ENCODE data around the gene DCT.

The DCT gene

GRCh38 chr13:94387047-94387446 is 92.4 kb downstream of the DCT start:
- no peak for DNase-seq (ENCODE audit: extremely low read depth, insufficient read length)
- no peak for TF ChIP-seq CTCF (IDR thresholded peaks at IDR 0.05; ENCODE audit: insufficient read depth, low read length, poor library complexity, severe bottlenecking)

More at GRCh38 chr13:94387047-94387446, 92.4 kb downstream of the DCT start:
- H3K4me3 ChIP-seq (replicated peaks; ENCODE audit: low read depth, low read length): no peak overlapping the region
- H3K27me3 ChIP-seq (replicated peaks; ENCODE audit: control insufficient read depth, insufficient read depth, low read length): no peaks in the 10 kb centered on the region
- no peaks in the 10 kb centered on the region for H3K36me3 ChIP-seq (ENCODE audit: control insufficient read depth, insufficient read depth, low read length)
